Activated T-cell treated with anti-CD3 and anti-CD28 coated beads, Interleukin-2, amount 50 U/mL, for 24 hours (primary cell): ENCODE data around the gene MRPS34.
"Not testable (repeated sequence)": the region's sequence is repeated elsewhere in the genome, so short reads cannot be mapped to it uniquely, and the experiment has no call there.

Experiments used
- DNase-seq: peaks from one replicate; pipeline ENCODE4 v3.0.0-alpha.2; 2020
- H3K27ac Mint-ChIP-seq: 2 replicates; pipeline ENCODE4 v1.8.0; 2020; ENCODE audit warnings: mild to moderate bottlenecking, mixed read lengths
- H3K27me3 Mint-ChIP-seq: 2 replicates; pipeline ENCODE4 v1.8.0; 2020; ENCODE audit warnings: mixed read lengths
- H3K36me3 Mint-ChIP-seq: 2 replicates; pipeline ENCODE4 v1.8.0; 2020; ENCODE audit warnings: low read depth, mixed read lengths
- H3K4me1 Mint-ChIP-seq: 2 replicates; pipeline ENCODE4 v1.8.0; 2020; ENCODE audit warnings: low read depth, mixed read lengths
- H3K4me3 Mint-ChIP-seq: 2 replicates; pipeline ENCODE4 v1.8.0; 2020; ENCODE audit warnings: mild to moderate bottlenecking, moderate library complexity, mixed read lengths
- H3K9me3 Mint-ChIP-seq: 2 replicates; pipeline ENCODE4 v1.8.0; 2020; ENCODE audit warnings: mixed read lengths

MRPS34 gene

GRCh38 chr16:1810106-1810505, 37.2 kb upstream of the MRPS34 start:
- no peak overlapping the region for H3K27ac Mint-ChIP-seq
- DNase-seq: no peak

DNA sequence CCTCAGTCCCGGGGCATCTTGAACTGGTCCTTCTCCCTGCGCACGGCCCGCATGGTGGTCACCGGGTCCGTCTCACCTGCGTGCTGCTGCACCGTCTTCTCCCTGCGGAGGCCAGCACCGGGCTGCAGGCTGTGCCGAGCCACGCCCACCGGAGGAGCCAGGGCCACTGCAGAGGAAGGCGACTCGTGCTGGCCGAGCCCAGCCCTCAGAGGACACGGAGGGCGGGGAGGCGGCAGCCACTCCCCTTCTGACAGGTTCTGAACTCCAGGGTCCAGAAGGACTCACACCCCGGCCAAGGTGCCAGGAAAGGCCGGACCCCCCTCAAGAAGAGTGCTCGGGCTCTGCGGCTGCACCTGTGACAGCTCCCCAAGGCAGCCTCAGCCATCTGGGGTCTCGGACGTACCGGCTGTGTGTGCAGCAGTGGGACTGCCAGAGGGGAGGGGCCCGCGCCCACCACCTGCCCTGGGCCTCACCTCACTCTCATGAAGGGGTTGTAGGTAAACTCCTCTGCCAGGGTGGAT, 36.4 kb upstream of the MRPS34 start:
- H3K27ac Mint-ChIP-seq: no peak overlapping the region
- no peaks in the 10 kb centered on the region for H3K9me3 Mint-ChIP-seq
- no peak overlapping the region for H3K4me3 Mint-ChIP-seq
- peaks cover 11% of the 10 kb centered on the region for H3K4me1 Mint-ChIP-seq
- H3K27me3 Mint-ChIP-seq: no peaks in the 10 kb centered on the region
- peaks cover 76% of the 10 kb centered on the region for H3K36me3 Mint-ChIP-seq
- no peak for DNase-seq

More at GRCh38 chr16:1810106-1810505, 37.2 kb upstream of the MRPS34 start:
- Mint-ChIP-seq H3K4me1 (peaks cover 11% of the 10 kb centered on the region), H3K4me3 (no peak overlapping the region), H3K9me3 (no peaks in the 10 kb centered on the region), H3K27me3 (no peaks in the 10 kb centered on the region), H3K36me3 (peaks cover 72% of the 10 kb centered on the region)

DNA sequence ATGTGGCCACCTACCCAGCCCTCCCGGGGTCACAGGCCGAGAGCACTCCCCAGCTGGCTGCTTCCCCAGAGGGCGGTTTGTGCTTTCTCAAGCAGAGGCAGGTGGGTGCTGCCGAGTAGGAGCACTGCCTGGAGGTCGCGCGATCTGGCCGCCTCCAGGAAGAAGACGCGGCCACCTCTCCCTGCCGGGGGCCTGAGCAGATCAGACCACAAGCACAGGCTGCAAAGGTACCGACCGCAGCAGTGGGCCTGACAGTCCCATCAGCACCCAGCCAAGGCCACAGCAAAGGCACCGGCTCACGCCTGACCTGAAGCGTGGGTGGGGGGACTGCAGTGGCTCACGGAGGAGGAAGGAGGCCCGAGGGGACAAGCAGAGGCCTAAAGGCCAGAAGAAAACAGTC, 35.8 kb upstream of the MRPS34 start:
- peaks cover 11% of the 10 kb centered on the region for H3K4me1 Mint-ChIP-seq
- peaks cover 75% of the 10 kb centered on the region for H3K36me3 Mint-ChIP-seq
- no peak overlapping the region for H3K4me3 Mint-ChIP-seq
- no peak overlapping the region for H3K27ac Mint-ChIP-seq
- H3K27me3 Mint-ChIP-seq: no peaks in the 10 kb centered on the region
- no peaks in the 10 kb centered on the region for H3K9me3 Mint-ChIP-seq
- DNase-seq: no peak

- no peak for DNase-seq
- Mint-ChIP-seq H3K27ac (no peak overlapping the region), H3K27me3 (no peaks in the 10 kb centered on the region), H3K4me1 (peaks cover 2% of the 10 kb centered on the region), H3K4me3 (no peak overlapping the region), H3K36me3 (peaks cover 66% of the 10 kb centered on the region), H3K9me3 (no peaks in the 10 kb centered on the region)
These were observed 34.7 kb upstream of the MRPS34 start for GRCh38 chr16:1807626-1808025.

- H3K4me1 Mint-ChIP-seq: no peaks in the 10 kb centered on the region
These were observed 27.8 kb upstream of the MRPS34 start for GRCh38 chr16:1800701-1801100.

GRCh38 chr16:1799263-1799662, 26.3 kb upstream of the MRPS34 start:
- not testable (repeated sequence) for H3K4me3 Mint-ChIP-seq, H3K27me3 Mint-ChIP-seq, H3K27ac Mint-ChIP-seq, H3K4me1 Mint-ChIP-seq, DNase-seq
- H3K9me3 Mint-ChIP-seq: peaks cover 12% of the 10 kb centered on the region
- peaks cover 50% of the 10 kb centered on the region for H3K36me3 Mint-ChIP-seq

More at GRCh38 chr16:1800701-1801100, 27.8 kb upstream of the MRPS34 start:
- Mint-ChIP-seq H3K27me3 (no peaks in the 10 kb centered on the region), H3K4me3 (no peak overlapping the region), H3K27ac (no peak overlapping the region), H3K9me3 (peaks cover 12% of the 10 kb centered on the region), H3K36me3 (peaks cover 60% of the 10 kb centered on the region)
- no peak for DNase-seq

GRCh38 chr16:1794908-1795666, 22.2 kb upstream of the MRPS34 start:
- Mint-ChIP-seq H3K36me3 (peaks cover 41% of the 10 kb centered on the region), H3K27me3 (no peaks in the 10 kb centered on the region), H3K9me3 (peaks cover 12% of the 10 kb centered on the region), H3K4me1 (no peaks in the 10 kb centered on the region), H3K27ac (no peak overlapping the region), H3K4me3 (no peak overlapping the region)
- no peak for DNase-seq

DNA sequence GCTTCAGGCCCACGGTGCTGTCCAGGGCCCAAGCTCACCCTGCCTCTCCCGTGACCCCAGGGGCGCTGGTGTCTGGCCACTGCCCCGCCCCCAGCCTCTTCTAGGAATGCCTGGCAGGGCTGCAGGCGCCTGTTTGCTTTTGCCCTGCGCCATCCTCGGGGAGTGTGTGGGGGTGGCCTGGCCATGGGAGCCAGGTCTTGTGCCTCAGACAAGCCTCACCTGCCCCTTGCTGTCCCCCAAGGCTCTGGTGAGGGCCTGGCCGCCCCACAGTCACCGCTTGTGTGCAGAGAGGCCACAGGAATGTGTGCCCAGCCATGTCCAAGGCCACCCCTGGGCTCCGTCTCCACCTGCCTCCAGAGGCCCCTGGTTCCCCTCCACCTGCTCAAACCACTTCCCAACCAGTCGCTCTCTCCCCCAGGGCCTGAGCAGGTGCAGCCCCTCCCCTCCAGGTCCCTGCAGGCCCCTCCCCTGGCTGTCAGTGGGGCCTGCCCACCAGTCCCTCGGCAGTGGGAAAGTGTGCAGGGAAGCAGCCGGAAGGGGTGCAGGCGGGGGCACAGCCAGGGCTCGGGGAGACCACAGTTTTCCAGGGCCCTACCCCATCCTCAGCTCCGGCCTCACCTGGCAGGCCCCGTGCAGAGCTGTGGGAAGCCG, 21.4 kb upstream of the MRPS34 start:
- Mint-ChIP-seq H3K9me3 (peaks cover 10% of the 10 kb centered on the region), H3K27me3 (no peaks in the 10 kb centered on the region), H3K4me3 (no peak overlapping the region), H3K27ac (no peak overlapping the region), H3K4me1 (no peaks in the 10 kb centered on the region), H3K36me3 (peaks cover 34% of the 10 kb centered on the region)
- no peak for DNase-seq

GRCh38 chr16:1793578-1794220, 20.8 kb upstream of the MRPS34 start, which contains the start of gene IGFALS:
Gene IGFALS (minus strand): TSS chr16:1793705. CDS start chr16:1793652, 53 bp downstream.
- peaks cover 34% of the 10 kb centered on the region for H3K36me3 Mint-ChIP-seq
- H3K4me3 Mint-ChIP-seq: no peak within 1 kb of the TSS
- H3K27ac Mint-ChIP-seq: no peak within 1 kb of the TSS

GRCh38 chr16:1792836-1793577, 20.1 kb upstream of the MRPS34 start:
- H3K27me3 Mint-ChIP-seq: no peaks in the 10 kb centered on the region
- DNase-seq: no peak
- no peak overlapping the region for H3K27ac Mint-ChIP-seq
- H3K4me1 Mint-ChIP-seq: peaks cover 1% of the 10 kb centered on the region
- H3K4me3 Mint-ChIP-seq: no peak overlapping the region
- peaks cover 5% of the 10 kb centered on the region for H3K9me3 Mint-ChIP-seq
- peaks cover 39% of the 10 kb centered on the region for H3K36me3 Mint-ChIP-seq

More at GRCh38 chr16:1793578-1794220, 20.8 kb upstream of the MRPS34 start, which contains the start of gene IGFALS:
- DNase-seq: no peak
- H3K4me1 Mint-ChIP-seq: peaks cover 1% of the 10 kb centered on the region
- H3K27me3 Mint-ChIP-seq: no peaks in the 10 kb centered on the region
- peaks cover 5% of the 10 kb centered on the region for H3K9me3 Mint-ChIP-seq

- no peak for DNase-seq
- H3K9me3 Mint-ChIP-seq: peaks cover 1% of the 10 kb centered on the region
- no peak overlapping the region for H3K27ac Mint-ChIP-seq
- H3K27me3 Mint-ChIP-seq: no peaks in the 10 kb centered on the region
- H3K4me1 Mint-ChIP-seq: peaks cover 1% of the 10 kb centered on the region
- peaks cover 38% of the 10 kb centered on the region for H3K36me3 Mint-ChIP-seq
- no peak overlapping the region for H3K4me3 Mint-ChIP-seq
These were observed 19.2 kb upstream of the MRPS34 start for GRCh38 chr16:1791943-1792812.

DNA sequence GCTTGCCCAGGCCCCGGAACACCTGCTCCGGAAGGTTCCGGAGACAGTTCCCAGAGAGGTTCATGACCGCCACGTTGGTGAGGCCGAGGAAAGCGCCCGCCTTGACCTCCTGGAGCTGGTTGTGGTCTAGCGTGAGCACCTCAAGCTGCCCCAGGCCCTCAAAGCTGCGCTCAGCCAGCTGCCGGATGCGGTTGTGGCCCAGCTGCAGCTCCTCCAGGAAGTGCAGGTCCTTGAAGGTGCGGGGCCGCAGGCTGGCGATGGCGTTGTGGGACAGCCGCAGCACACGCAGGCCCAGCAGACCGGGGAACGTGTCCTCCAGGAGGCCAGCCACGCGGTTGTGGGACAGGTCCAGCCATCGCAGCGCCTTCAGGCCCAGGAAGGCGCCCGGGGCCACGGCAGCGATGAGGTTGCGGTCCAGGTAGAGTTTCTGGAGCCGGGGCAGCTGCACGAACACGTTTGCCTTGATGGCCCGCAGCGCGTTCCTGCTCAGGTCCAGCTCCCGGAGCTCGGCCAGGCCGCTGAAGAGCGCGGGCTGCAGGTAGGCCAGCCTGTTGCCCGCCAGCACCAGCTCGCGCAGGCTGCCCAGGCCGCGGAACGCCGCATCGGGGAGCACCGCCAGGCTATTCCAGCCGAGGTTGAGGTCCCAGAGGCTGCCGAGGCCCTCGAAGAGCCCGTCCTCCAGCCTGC, 18.5 kb upstream of the MRPS34 start:
- Mint-ChIP-seq H3K4me1 (peaks cover 1% of the 10 kb centered on the region), H3K27me3 (no peaks in the 10 kb centered on the region), H3K36me3 (peaks cover 37% of the 10 kb centered on the region), H3K4me3 (no peak overlapping the region), H3K27ac (no peak overlapping the region), H3K9me3 (no peaks in the 10 kb centered on the region)
- no peak for DNase-seq
